ENCODE measurements around the gene SEC31A.
"Not testable (repeated sequence)": the region's sequence is repeated elsewhere in the genome, so short reads cannot be mapped to it uniquely, and the experiment has no call there.

SEC31A gene

GRCh38 chr4:82823062-82823461, 67.9 kb downstream of the SEC31A start:
- no peak for DNase-seq

- no peak for DNase-seq
Measured at GRCh38 chr4:82820689-82821088, 70.3 kb downstream of the SEC31A start.

- DNase-seq, result no peak
Measured at GRCh38 chr4:82818664-82819662, 72.0 kb downstream of the SEC31A start.

GRCh38 chr4:82816874-82817273, 74.1 kb downstream of the SEC31A start:
- not testable (repeated sequence) for DNase-seq

- DNase-seq, result no peak
Measured at GRCh38 chr4:82814034-82814433, 76.9 kb downstream of the SEC31A start.

GRCh38 chr4:82811838-82812341, 79.1 kb downstream of the SEC31A start:
- DNase-seq, result no peak

GRCh38 chr4:82811392-82811791, 79.6 kb downstream of the SEC31A start:
- no peak for DNase-seq

- no peak for DNase-seq
Measured at GRCh38 chr4:82810176-82810575, 80.8 kb downstream of the SEC31A start.

- no peak for DNase-seq
Measured at GRCh38 chr4:82809619-82810018, 81.3 kb downstream of the SEC31A start.

GRCh38 chr4:82803746-82804145, 87.2 kb downstream of the SEC31A start:
- no peak for DNase-seq

- no peak for DNase-seq
Measured at GRCh38 chr4:82802911-82803310, 88.0 kb downstream of the SEC31A start.

GRCh38 chr4:82801910-82802521, 88.9 kb downstream of the SEC31A start:
- DNase-seq, result no peak

- DNase-seq, result peak; percentile 26
Measured at GRCh38 chr4:82799006-82799881, 91.7 kb downstream of the SEC31A start.

GRCh38 chr4:82798168-82799005, 92.6 kb downstream of the SEC31A start, which contains the start of gene SCD5:
TSS of gene SCD5 (minus strand) at chr4:82798796. CDS start at chr4:82798537, 259 bp downstream.
- peak; percentile 74 for DNase-seq

- DNase-seq, result no peak
Measured at GRCh38 chr4:82797405-82798111, 93.4 kb downstream of the SEC31A start.

- DNase-seq, result no peak
Measured at GRCh38 chr4:82797040-82797404, 93.9 kb downstream of the SEC31A start.

GRCh38 chr4:82792912-82793649, 97.9 kb downstream of the SEC31A start:
- DNase-seq, result no peak

- DNase-seq, result no peak
Measured at GRCh38 chr4:82791179-82791578, 99.8 kb downstream of the SEC31A start.

- no peak for DNase-seq
Measured at GRCh38 chr4:82790060-82790660, 100.8 kb downstream of the SEC31A start.
